NT2/D1 (cell line): Measurements from ENCODE around the gene AGPAT4.

Experiments used
- DNase-seq: peaks from one replicate; pipeline ENCODE4 v3.0.0-alpha.2; 2011; ENCODE audit warnings: low read depth, low spot score
- H3K27me3 ChIP-seq: 2 replicates; pipeline ENCODE4 v1.6.0; 2011; ENCODE audit warnings: mild to moderate bottlenecking; ENCODE audit not compliant: insufficient read length, insufficient read depth
- H3K36me3 ChIP-seq: 2 replicates; pipeline ENCODE4 v1.6.1; 2011; ENCODE audit warnings: mild to moderate bottlenecking, low read length, mixed read lengths; ENCODE audit not compliant: insufficient read depth, insufficient read length
- H3K4me1 ChIP-seq: 2 replicates; pipeline ENCODE4 v1.5.1; 2011; ENCODE audit not compliant: insufficient read depth, insufficient read length
- H3K4me3 ChIP-seq: 2 replicates; pipeline ENCODE4 v1.5.1; 2011; ENCODE audit warnings: low read depth; ENCODE audit not compliant: insufficient read length
- H3K9ac ChIP-seq: 2 replicates; pipeline ENCODE4 v1.6.0; 2011; ENCODE audit warnings: low read depth; ENCODE audit not compliant: insufficient read length
- H3K9me3 ChIP-seq: 2 replicates; pipeline ENCODE4 v1.5.1; 2011; ENCODE audit warnings: mild to moderate bottlenecking, low read length; ENCODE audit not compliant: insufficient read depth
- SUZ12 ChIP-seq: IDR thresholded peaks from 2 replicates; pipeline ENCODE4 v1.6.1; 2011; ENCODE audit not compliant: insufficient read length, insufficient read depth; ENCODE audit errors: extremely low read depth
- YY1 ChIP-seq: IDR thresholded peaks from 2 replicates; pipeline ENCODE4 v1.6.1; 2011; ENCODE audit not compliant: insufficient read length, insufficient read depth
- ZNF274 ChIP-seq: IDR thresholded peaks from 2 replicates; pipeline ENCODE4 v1.6.1; 2011; ENCODE audit warnings: mild to moderate bottlenecking, low read depth, low read length

Gene AGPAT4

GRCh38 chr6:161139304-161139765 is 134.5 kb downstream of the AGPAT4 start:
- H3K4me3 ChIP-seq: no peak overlapping the region
- H3K27me3 ChIP-seq: no peaks in the 10 kb centered on the region
- no peaks in the 10 kb centered on the region for H3K9me3 ChIP-seq
- no peak for TF ChIP-seq SUZ12
- TF ChIP-seq YY1: no peak
- no peak for TF ChIP-seq ZNF274
- peaks cover 62% of the 10 kb centered on the region for H3K36me3 ChIP-seq
- DNase-seq: no peak
- peaks cover 4% of the 10 kb centered on the region for H3K4me1 ChIP-seq
- peak overlapping the region; percentile 32 for H3K9ac ChIP-seq

GRCh38 chr6:161138543-161139303 is 135.1 kb downstream of the AGPAT4 start:
- TF ChIP-seq SUZ12 (no peak), YY1 (no peak), ZNF274 (no peak)
- no peaks in the 10 kb centered on the region for H3K27me3 ChIP-seq
- peaks cover 4% of the 10 kb centered on the region for H3K4me1 ChIP-seq
- DNase-seq: no peak
- peaks cover 62% of the 10 kb centered on the region for H3K36me3 ChIP-seq
- no peak overlapping the region for H3K4me3 ChIP-seq
- no peaks in the 10 kb centered on the region for H3K9me3 ChIP-seq
- H3K9ac ChIP-seq: no peak overlapping the region

- peaks cover 4% of the 10 kb centered on the region for H3K4me1 ChIP-seq
- TF ChIP-seq SUZ12 (no peak), YY1 (no peak), ZNF274 (no peak)
- no peak for DNase-seq
- no peak overlapping the region for H3K9ac ChIP-seq
- H3K4me3 ChIP-seq: no peak overlapping the region
- H3K27me3 ChIP-seq: no peaks in the 10 kb centered on the region
- peaks cover 62% of the 10 kb centered on the region for H3K36me3 ChIP-seq
- H3K9me3 ChIP-seq: no peaks in the 10 kb centered on the region
Observed at GRCh38 chr6:161137839-161138542, 135.9 kb downstream of the AGPAT4 start.

GRCh38 chr6:161137320-161137719 is 136.5 kb downstream of the AGPAT4 start:
- peaks cover 62% of the 10 kb centered on the region for H3K36me3 ChIP-seq
- H3K27me3 ChIP-seq: no peaks in the 10 kb centered on the region
- TF ChIP-seq SUZ12 (no peak), YY1 (no peak), ZNF274 (no peak)
- no peak overlapping the region for H3K4me3 ChIP-seq
- no peaks in the 10 kb centered on the region for H3K9me3 ChIP-seq
- H3K9ac ChIP-seq: no peak overlapping the region
- H3K4me1 ChIP-seq: peaks cover 4% of the 10 kb centered on the region
- no peak for DNase-seq

- Histone ChIP-seq H3K36me3 (peaks cover 67% of the 10 kb centered on the region), H3K9me3 (no peaks in the 10 kb centered on the region), H3K4me3 (no peak overlapping the region), H3K9ac (no peak overlapping the region), H3K4me1 (peaks cover 4% of the 10 kb centered on the region), H3K27me3 (no peaks in the 10 kb centered on the region)
- no peak for DNase-seq
- no peak for TF ChIP-seq YY1
- TF ChIP-seq ZNF274: no peak
Observed at GRCh38 chr6:161136655-161137054, 137.2 kb downstream of the AGPAT4 start.

- H3K4me3 ChIP-seq: no peak overlapping the region
- H3K4me1 ChIP-seq: peaks cover 4% of the 10 kb centered on the region
- peaks cover 64% of the 10 kb centered on the region for H3K36me3 ChIP-seq
- TF ChIP-seq ZNF274 (no peak), SUZ12 (no peak), YY1 (no peak)
- DNase-seq: no peak
- no peaks in the 10 kb centered on the region for H3K9me3 ChIP-seq
- H3K9ac ChIP-seq: no peak overlapping the region
- no peaks in the 10 kb centered on the region for H3K27me3 ChIP-seq
Observed at GRCh38 chr6:161135695-161136591, 137.9 kb downstream of the AGPAT4 start.
